Fibroblast of mammary gland (primary cell): ENCODE measurements around the gene INPP5D.
A peak's percentile ranks its signal among the peaks of the same experiment; 100 is the strongest.

Experiments
- DNase-seq: peaks from one replicate; pipeline ENCODE4 v3.0.0-alpha.2; 2010; ENCODE audit warnings: low read depth
- H3K4me3 ChIP-seq: 2 replicates; pipeline ENCODE4 v1.5.1; 2011; ENCODE audit warnings: low read depth, mild to moderate bottlenecking, low read length, moderate library complexity; ENCODE audit not compliant: control insufficient read depth
- TF ChIP-seq, protein P1 (sequence below): conservative IDR thresholded peaks from 2 replicates; pipeline ENCODE4 v1.5.1; 2011; ENCODE audit warnings: low read depth, low read length, inconsistent platforms; ENCODE audit not compliant: control insufficient read depth, insufficient read depth

INPP5D gene

DNA sequence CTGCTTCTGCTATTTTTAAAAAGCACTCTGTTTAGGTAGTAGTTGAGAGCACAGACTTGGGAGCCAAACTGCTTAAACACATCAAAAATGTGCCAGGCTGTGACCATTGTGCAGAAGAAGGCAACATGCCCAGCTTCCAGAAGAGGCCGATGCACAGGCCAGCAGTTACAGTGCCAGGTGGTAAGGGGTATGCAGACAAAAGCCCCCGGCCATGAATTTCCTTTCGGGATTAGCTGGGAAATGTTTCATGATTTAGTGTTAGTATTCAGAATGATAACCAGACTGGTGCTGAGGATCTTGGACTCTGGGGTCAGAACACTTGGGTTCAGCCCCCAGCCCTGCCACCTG, 151.4 kb downstream of the INPP5D start:
- no peak for DNase-seq
- no peak overlapping the region for H3K4me3 ChIP-seq
- TF ChIP-seq, protein P1, sequence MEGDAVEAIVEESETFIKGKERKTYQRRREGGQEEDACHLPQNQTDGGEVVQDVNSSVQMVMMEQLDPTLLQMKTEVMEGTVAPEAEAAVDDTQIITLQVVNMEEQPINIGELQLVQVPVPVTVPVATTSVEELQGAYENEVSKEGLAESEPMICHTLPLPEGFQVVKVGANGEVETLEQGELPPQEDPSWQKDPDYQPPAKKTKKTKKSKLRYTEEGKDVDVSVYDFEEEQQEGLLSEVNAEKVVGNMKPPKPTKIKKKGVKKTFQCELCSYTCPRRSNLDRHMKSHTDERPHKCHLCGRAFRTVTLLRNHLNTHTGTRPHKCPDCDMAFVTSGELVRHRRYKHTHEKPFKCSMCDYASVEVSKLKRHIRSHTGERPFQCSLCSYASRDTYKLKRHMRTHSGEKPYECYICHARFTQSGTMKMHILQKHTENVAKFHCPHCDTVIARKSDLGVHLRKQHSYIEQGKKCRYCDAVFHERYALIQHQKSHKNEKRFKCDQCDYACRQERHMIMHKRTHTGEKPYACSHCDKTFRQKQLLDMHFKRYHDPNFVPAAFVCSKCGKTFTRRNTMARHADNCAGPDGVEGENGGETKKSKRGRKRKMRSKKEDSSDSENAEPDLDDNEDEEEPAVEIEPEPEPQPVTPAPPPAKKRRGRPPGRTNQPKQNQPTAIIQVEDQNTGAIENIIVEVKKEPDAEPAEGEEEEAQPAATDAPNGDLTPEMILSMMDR: no peak

DNA sequence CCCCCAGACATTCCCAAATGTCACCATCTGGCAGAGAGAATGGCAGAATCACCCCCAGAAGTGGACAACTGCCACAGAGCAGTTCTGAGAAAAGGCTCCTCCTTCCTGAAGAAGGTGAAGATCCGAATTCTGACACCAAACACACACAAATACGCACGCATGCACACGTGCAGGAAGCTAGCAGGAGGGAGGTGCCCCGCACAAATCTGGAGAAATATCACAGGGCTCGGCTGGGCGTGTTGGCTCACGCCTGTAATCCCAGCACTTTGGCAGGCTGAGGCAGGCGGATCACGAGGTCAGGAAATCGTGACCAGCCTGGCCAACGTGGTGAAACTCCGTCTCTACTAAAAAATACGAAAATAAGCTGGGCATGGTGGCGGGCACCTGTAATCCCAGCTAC, 152.9 kb downstream of the INPP5D start:
- H3K4me3 ChIP-seq: no peak overlapping the region
- no peak for DNase-seq
- TF ChIP-seq, protein P1: no peak

DNA sequence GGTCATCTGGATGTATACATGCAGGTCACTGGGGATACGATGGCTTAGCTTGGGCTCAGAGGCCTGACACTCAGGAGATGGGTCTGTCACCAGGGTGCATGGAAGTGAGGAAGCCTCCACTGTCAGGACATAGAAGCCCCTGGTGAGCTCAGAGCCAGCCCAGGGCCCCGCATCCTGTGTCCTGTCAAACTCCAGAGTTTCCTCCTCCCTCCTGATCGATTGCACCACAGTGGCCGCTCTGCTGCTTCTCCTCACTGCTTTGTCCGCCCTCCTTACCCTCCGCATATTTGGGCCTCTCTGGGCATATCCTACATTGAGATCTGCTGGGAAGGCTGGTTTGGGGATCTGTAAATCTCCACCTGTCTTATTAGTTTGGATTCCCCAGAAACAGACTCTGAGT, 153.8 kb downstream of the INPP5D start:
- DNase-seq: no peak
- TF ChIP-seq, protein P1: no peak
- no peak overlapping the region for H3K4me3 ChIP-seq

DNA sequence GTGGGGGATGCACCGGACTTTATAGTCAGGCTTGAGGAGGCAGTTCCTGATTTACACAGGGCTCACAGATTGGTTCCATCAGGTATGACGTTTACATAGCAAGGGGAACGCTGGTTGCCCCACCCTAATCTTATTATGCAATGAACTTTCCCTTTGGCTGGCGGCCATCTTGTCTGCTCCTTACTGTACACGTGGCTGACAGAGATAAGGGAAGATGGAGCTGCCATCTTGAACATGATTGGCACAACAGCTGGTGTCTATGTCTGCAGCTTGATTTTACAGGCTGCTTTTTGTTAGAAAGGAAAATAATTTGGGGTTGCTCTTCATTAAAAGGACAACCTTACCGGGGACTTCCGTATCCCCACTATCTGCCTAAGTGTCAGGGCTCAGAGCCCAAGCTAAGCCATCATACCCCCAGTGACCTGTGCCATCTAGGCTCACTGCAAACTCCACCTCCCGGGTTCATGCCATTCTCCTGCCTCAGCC, 157.8 kb downstream of the INPP5D start:
- TF ChIP-seq, protein P1: no peak

DNA sequence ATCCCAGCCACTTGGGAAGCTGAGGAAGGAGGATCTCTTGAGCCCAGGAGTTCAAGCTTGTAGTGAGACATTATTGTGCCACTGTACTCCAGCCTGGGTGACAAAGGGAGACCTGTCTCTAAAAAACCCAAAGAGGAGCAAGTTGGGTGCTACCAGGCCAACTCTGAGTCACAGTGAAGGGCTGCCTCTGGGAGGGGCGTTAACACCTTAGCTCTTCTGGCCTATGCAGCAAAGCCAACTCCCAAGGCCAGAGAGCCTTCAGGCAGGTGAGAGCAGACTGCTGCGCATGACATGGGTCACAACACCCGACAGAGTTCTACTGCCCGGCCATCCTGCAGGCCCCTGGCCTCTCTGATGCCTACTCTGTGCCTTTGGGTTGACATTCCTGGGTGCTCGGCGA, 158.7 kb downstream of the INPP5D start:
- H3K4me3 ChIP-seq: no peak overlapping the region
- TF ChIP-seq, protein P1: no peak
- DNase-seq: no peak

More for the DNA sequence above, 157.8 kb downstream of the INPP5D start:
- H3K4me3 ChIP-seq: no peak overlapping the region
- peak; percentile 22 for DNase-seq

DNA sequence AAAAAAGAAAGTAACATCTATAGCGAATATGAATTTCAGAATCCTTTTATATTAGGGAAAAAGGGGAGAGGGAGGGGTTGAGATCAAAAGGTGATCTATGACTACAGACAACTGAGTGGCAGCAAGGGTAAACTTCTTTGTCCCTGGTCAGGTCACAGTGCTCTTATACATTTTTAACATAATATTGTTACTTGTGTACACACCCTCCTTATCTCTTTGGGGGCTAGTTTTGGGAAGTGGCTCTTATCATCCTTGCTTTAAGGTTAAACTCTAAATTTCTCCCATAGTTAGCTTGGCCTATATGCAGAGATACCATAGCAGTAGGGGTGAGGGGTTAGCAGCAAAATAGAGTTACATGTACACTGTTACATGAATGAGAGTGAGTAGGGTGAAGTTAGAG, 159.7 kb downstream of the INPP5D start:
- no peak overlapping the region for H3K4me3 ChIP-seq
- TF ChIP-seq, protein P1: no peak
- DNase-seq: no peak
